Motor neuron (in vitro differentiated cells): ENCODE measurements around the gene UBL4A. TPM values are rescaled to one million over a fixed set of nuclear protein-coding genes. Genes with fewer than 3 reads are reported as not detected.
A peak's percentile ranks its signal among the peaks of the same experiment; 100 is the strongest.

Experiments
- ATAC-seq, 8 experiments: fragments of 200-7000 bp; cut with Tn5 transposase; replicated peaks in 6 of 8; 2 replicates each; pipeline ENCODE4 v1.8.0; 2021; ENCODE audit warnings: mild to moderate bottlenecking in 8 of 8, moderate library complexity in 8 of 8
- H3K27ac ChIP-seq, 2 donors: fragments of 250-450 bp; sonication (Bioruptor Pico); 2 replicates each; pipeline ENCODE4 v1.9.0; 2021; ENCODE audit warnings: antibody characterized with exemption in 2 of 2, mild to moderate bottlenecking in 2 of 2, moderate library complexity in 1 of 2
- H3K4me1 ChIP-seq, 2 donors: fragments of 250-450 bp; sonication (Bioruptor Pico); replicated peaks in 1 of 2; 2 replicates each; pipeline ENCODE4 v1.6.1; 2021; ENCODE audit warnings: antibody characterized with exemption in 2 of 2, mild to moderate bottlenecking in 2 of 2, moderate library complexity in 1 of 2
- H3K4me3 ChIP-seq, 5 donors: fragments of 250-450 bp; sonication (Bioruptor Pico); 2 replicates each; pipeline ENCODE4 v1.9.0; 2021; ENCODE audit warnings: antibody characterized with exemption in 5 of 5, mild to moderate bottlenecking in 5 of 5, moderate library complexity in 4 of 5
- WGBS, 10 experiments: fragments of 450-650 bp; shearing (Covaris generic); methylation state at CpG; one replicate each; pipeline ENCODE4 v1.0.0; 2022; 5-methylcytosine and 5-hydroxymethylcytosine counted together
- in situ Hi-C, 9 experiments: fragments of 400-800 bp; cut with MboI; loops; one replicate each; pipeline ENCODE4 v1.15.0; 2021; ENCODE audit warnings: low sequenced_read_pairs in 9 of 9, low pct_unique_long_range_greater_than_20kb in 2 of 9; ENCODE audit not compliant: unreplicated experiment in 9 of 9
- total RNA-seq, 8 experiments: library from RNA; unstranded; fragments of 300-600 nt; gene quantifications; 2 replicates each; pipeline versions ENCODE4 v1.2.3 to v1.2.4, GENCODE V29; 2022

UBL4A gene
- total RNA-seq, 8 experiments from 2014 or later: 25.0 to 43.9 (median 30.1) TPM

DNA sequence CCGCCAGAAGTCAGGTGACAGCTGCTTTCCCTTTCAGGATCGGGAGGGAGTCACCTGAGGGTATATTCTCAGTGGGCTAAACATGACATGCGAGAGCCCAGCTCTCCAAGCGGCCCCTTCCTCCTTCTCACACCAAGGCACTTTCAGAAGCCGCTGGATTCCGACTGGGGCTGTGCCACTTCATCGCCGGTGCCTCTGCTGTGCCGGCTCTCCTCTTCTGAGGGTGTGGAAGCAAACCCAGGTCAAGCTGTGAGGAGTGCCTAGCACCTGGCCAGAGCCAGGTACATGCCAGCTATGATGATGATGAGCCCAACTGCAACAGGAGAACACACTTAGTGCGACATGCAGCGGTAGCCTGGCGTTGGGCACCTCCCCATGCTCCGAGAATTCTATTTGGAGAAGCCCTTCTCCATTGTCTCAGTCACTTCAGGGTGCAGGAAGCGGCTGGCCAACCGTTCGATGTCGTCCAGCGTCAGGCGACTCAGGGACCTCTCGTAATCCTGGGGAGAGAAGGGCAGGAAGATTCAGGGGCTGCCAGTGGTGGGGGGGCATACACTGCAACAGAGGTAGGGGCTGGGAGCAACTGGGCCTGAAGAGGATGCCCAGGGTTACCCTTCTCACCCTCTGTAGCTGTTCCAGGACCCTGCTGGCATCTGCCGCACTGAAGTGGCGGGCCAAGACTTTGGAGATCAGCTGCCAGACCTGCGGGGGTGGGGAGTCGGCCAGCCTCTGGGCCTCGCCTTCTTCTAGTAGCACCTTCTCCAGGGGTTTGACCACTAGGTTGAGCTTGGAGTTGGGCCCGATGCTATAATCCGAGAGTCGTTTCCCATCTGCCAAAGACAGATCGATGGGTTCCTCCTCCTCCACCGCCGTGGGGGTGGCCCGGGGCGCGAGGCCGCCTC lies 1.0 kb downstream of the UBL4A start:
- in situ Hi-C loops: no loop called here
- Histone ChIP-seq H3K27ac (peak overlapping the region; percentile 76 to 92), H3K4me3 (peak overlapping the region; percentile 47 to 89 (median 69)), H3K4me1 (peaks cover 14 to 23% of the 10 kb centered on the region in 2 donors)
- ATAC-seq: no peak
- WGBS, 10 experiments: 100% methylated on average over 1 of the region's 35 CpGs; no CpG with 5 or more reads in 9 of the 10 experiments

DNA sequence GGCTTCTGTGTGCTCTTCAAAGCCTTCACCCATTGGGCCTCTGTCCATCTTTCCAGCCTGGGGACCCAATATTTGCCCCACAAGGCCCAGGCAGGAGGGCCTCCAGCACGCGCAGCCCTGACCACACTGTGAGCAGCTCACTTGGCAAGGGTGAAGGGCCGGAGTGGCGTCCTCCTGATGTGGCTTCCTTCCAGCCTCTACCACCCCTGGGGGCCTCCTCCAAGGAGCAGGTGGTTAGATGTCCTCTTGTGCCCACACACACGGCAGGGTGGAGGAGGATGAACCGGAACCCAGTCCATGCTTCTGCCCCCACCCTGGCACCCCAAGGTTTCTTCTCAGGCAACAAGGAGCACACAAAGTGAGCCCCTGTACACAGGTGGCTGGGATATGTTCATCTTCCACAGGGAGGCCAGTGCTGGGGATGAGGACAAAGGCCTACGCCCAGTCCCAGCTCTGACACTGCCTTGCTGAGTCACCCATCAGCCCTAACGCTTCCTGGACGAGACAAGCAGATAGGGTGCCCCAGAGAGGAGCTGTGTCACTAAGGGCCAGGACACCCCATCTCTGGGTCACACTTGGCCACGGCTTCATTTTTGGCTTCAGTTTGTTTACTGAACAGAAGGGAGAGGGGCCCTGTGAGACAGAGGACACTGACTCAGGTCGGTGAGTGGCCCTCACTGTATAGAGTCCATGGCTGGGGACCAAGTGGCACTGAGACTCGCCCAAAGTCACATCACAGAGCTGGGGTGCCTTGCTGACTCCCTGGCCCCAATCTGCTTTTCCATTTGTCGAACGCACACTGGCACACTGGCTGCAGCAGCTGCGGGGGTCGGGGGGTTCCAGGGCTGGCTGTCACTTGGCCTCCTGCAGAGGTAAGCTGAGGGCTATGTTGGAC lies 1.9 kb downstream of the UBL4A start:
- Histone ChIP-seq H3K27ac (no peak overlapping the region), H3K4me1 (peaks cover 17 to 19% of the 10 kb centered on the region in 2 donors), H3K4me3 (no peak overlapping the region)
- in situ Hi-C loops: no loop called here
- peak in 2 of 8 experiments; percentile 43 to 51 for ATAC-seq
- 54 to 100% methylated on average over 2 to 6 of the region's 16 CpGs; no CpG with 5 or more reads in 8 of the 10 experiments for WGBS, 10 experiments

DNA sequence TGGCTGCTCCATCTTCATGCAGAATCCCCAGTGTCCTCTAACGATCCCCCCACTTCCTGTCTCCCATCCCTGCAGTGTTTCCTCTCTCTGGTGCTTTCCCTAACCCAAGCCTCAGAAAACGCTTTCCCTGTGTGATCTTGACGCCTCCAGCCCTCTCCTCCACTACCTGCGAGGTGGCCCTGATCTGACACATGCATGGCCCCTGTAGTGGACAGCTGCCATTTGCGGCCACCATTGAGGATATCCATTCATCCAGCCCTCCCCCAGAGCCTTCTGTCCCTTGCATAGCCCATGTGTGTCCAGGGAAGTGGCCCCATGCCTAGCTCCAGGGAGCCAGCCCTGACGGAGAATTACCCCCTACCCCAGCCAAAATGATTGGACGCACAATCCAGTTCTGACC lies 3.1 kb downstream of the UBL4A start:
- H3K4me1 ChIP-seq: peaks cover 18 to 19% of the 10 kb centered on the region in 2 donors
- H3K4me3 ChIP-seq: no peak overlapping the region
- ATAC-seq: no peak
- in situ Hi-C loops: no loop called here
- 10 to 100% (median 47%) methylated on average over 1 to 4 of the region's 7 CpGs; no CpG with 5 or more reads in 7 of the 10 experiments for WGBS, 10 experiments
- H3K27ac ChIP-seq: no peak overlapping the region

DNA sequence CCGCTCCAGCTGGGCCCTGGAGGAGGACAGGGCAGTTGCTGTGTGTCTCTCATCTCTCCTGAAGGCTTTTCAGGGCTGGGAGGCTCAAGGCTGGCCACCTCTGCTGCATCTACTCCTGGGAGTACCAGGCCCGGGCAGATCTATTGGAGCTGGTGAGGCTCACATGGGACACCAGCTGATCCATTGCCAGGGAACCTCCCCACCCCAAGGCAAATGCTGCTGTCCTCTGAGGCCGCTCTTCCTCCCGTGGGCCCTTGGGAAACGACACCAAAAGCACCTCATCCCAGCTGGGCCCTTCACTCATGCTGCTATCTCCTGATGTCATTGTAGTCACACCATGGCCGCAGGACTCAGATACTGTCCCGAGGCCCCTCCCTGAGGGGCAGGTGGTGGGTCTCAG lies 3.6 kb downstream of the UBL4A start:
- ATAC-seq: no peak

DNA sequence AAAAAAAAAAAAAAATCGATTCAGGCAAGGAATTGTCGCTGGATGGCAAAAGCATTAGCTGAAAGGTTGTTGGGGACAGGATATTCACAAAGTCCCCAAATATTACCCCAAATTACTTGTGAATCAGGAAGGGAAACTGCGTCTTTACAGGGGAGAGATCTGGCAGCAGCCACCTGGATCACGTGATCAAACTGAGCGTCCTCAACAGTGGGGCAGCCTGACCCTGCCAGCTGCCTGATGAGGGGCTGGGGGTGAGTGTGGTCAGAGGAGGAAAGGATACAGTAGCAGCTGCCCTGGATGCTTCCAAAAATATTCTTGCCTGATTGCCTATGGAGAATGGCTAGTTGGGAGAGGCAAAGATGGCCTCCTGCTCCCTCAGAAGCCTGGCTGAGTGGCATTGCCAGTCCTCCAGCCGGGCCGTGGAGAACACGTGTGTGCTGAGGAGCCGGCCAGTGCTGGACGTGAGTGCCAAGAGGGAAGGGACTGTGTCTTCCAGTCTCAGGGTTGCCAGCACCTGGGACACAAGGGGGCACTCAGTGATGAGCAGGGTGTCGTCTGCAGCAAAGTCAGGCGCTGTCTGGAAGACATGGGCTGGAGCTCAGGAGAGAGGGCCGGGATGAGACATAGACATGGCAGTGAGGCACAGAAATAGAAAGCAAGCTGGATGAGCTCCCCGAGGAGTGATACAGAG lies 4.4 kb downstream of the UBL4A start:
- ATAC-seq: no peak
- H3K4me1 ChIP-seq: peaks cover 20 to 22% of the 10 kb centered on the region in 2 donors
- no peak overlapping the region for H3K27ac ChIP-seq
- in situ Hi-C loops: no loop called here
- WGBS, 10 experiments: 58 to 100% (median 89%) methylated on average over 1 to 6 of the region's 14 CpGs; no CpG with 5 or more reads in 7 of the 10 experiments
- H3K4me3 ChIP-seq: no peak overlapping the region

More for the DNA sequence above, 3.6 kb downstream of the UBL4A start:
- Histone ChIP-seq H3K4me1 (peaks cover 19 to 22% of the 10 kb centered on the region in 2 donors), H3K27ac (no peak overlapping the region), H3K4me3 (no peak overlapping the region)
- WGBS, 10 experiments: 57% methylated on average over 2 of the region's 7 CpGs; no CpG with 5 or more reads in 9 of the 10 experiments
- in situ Hi-C loops: no loop called here

DNA sequence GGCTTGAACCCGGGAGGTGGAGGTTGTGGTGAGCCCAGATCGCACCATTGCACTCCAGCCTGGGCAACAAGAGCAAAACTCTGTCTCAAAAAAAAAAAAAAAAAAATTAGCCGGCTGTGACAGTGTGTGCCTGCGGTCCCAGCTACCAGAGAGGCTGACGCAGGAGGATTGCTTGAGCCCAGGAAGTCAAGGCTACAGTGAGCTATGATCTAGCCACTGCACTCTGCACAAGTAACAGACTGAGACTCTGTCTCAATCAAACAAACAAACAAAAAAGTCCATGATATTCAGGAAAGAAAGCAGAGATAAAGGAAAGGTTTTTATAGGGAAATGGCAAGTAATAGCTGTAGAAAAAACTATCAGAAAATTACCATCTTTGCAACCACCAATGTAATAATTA lies 5.2 kb downstream of the UBL4A start:
- WGBS, 10 experiments: 39 to 100% (median 86%) methylated on average over 1 to 4 of the region's 5 CpGs; no CpG with 5 or more reads in 4 of the 10 experiments
- Histone ChIP-seq H3K4me3 (no peak overlapping the region), H3K27ac (no peak overlapping the region), H3K4me1 (peaks cover 18 to 20% of the 10 kb centered on the region in 2 donors)
- in situ Hi-C loops: no loop called here
- ATAC-seq: no peak

DNA sequence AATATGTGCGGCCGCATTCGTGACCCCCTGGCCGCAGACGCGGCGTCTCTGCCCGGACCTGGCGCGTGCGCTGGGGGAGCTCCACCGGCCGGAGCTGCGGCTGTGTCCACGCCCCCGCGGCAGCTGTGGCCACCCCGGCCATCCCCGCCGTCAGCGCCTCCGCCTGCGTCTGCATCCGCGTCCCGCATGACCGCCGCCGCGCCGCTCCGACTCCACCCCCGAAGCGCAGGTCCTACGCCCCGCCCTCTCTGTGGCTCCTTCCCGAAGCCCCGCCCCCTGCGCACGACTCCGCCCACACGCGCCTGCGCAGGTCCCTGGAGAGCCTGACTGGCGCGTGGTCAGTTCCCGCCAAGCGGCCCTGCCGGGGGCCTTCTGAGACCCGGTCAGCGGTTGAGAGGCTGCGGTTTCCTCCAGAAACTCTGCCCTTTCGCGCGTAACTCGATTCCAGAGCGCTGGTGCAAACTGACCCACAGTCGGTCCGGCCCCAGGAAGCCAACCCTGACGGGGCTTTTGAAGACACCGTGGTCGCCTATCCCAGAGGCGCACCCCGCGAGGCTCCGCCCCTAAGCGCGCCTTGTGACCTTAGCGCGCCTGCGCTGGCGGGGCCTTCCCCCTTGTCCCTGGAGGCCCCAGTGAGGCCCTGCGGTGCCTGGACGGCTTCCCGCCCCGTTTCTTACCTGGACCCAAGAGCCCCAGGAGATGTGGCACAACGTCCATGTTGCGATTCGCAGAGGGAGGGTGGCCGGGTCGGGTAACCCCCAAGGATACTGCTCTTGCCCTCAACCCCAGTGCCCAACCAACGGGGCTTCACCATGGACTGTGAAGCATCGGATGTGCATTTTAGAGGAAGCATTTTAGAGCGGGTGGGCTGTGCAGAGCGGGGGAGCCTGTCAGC lies 7.4 kb downstream of the UBL4A start, which contains the start of gene LAGE3:
Gene LAGE3, minus strand, starts transcription at position 554 of the 895 bp plus-strand sequence. Its CDS starts 366 bp downstream, at position 188.
- in situ Hi-C loops: no loop called here
- H3K4me3 ChIP-seq: peak within 1 kb of the TSS; percentile 36 to 48 (median 39)
- WGBS, 10 experiments: 0 to 49% methylated on average over 3 to 23 of the region's 85 CpGs; no CpG with 5 or more reads in 8 of the 10 experiments

DNA sequence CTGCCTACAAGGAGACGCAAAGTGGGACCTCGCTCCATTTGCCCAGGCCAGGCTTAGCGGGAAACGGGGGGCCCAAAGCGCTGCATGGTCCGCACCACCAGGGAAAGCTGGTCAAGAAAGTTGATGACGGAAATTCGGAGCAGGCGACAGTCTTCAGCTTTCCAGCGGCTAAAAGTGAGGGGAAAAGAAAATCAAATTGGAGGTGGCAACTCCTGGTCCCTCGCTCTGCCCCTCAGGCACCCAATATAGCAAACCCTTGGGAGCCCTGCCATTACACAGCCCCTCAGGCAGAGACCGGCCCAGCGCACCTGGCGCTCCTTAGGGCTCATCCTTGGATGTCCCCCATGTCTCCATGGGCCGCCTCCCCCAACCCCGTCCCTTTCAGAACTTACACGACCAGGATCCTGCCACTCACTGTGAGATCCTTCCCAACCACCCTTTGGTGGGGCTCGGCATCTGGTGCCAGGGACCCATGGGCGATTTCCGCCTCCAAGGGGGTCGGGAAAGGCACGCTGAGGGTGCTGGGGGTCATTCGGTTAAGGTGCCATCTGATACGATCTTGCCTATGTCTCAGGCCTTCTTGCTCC lies 8.4 kb downstream of the UBL4A start:
- WGBS, 10 experiments: 71 to 100% (median 76%) methylated on average over 1 to 10 of the region's 24 CpGs; no CpG with 5 or more reads in 7 of the 10 experiments
- ATAC-seq: no peak
- peak overlapping the region; percentile 36 to 48 (median 39) for H3K4me3 ChIP-seq
- in situ Hi-C loops: no loop called here
- peaks cover 4 to 9% of the 10 kb centered on the region in 2 donors for H3K4me1 ChIP-seq
- H3K27ac ChIP-seq: peak overlapping the region; percentile 66 to 94

More for the DNA sequence above, 7.4 kb downstream of the UBL4A start, which contains the start of gene LAGE3:
- Histone ChIP-seq H3K27ac (peak within 1 kb of the TSS; percentile 84 to 94), H3K4me1 (peaks cover 4 to 9% of the 10 kb centered on the region in 2 donors)
- ATAC-seq: peak; percentile 87 to 93 (median 90)

DNA sequence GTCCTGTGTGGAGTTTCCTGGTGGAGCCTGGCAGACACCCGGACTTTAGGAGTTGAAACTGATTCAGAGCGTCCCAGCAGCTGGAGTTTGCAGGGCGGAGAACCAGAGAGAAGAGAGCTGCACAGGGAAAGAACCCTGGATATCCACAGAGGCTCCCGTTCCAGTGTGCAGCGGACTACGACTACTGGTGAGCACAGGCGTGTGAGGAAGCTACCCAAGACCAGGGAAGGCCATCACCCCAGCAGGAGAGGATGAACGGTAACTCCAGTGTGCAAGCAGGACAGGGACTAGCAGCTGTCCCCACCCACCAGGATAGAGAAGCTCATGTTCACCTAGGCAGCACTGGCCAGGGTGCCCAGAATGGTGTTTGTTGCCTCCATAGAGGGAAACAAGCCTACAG lies 9.6 kb downstream of the UBL4A start:
- 60 to 96% (median 96%) methylated on average over 1 to 4 of the region's 8 CpGs; no CpG with 5 or more reads in 7 of the 10 experiments for WGBS, 10 experiments
- Histone ChIP-seq H3K4me1 (peaks cover 4 to 9% of the 10 kb centered on the region in 2 donors), H3K4me3 (no peak overlapping the region), H3K27ac (no peak overlapping the region)
- no peak for ATAC-seq
- in situ Hi-C loops: no loop called here

DNA sequence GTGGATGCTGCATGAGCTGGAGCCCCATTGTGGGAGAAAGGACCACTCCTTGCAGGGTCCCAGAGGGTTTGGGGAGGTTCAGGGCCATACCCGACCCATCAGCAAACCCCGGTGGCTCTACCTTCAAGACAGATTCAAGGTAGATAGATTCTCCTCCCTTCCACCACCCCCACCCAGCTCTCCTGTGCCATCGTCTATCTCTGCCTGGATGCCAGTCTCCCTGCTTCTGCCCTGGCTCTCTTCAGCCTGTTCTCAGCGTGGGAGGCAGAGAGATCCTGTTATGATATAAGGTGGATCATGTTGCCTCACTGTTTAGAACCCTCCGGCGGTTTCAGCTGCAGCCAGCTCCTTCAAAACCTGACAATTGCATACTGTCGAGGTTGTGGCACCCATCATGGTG lies 12.7 kb downstream of the UBL4A start:
- peaks cover 4% of the 10 kb centered on the region in 2 donors for H3K4me1 ChIP-seq
- no peak overlapping the region for H3K27ac ChIP-seq
- WGBS, 10 experiments: 60 to 67% methylated on average over 2 to 3 of the region's 7 CpGs; no CpG with 5 or more reads in 8 of the 10 experiments
- in situ Hi-C loops: no loop called here
- no peak overlapping the region for H3K4me3 ChIP-seq
- ATAC-seq: no peak
